HCT116 (cell line): ENCODE measurements around the gene PRAME. TPM values are rescaled to one million over a fixed set of nuclear protein-coding genes. Genes with fewer than 3 reads are reported as not detected.

Experiments
- ATAC-seq: fragments of 200-7000 bp; cut with Tn5 transposase; 2 replicates; pipeline ENCODE4 v1.9.1; 2020; ENCODE audit warnings: mild to moderate bottlenecking, moderate library complexity
- BruUV-seq: library from RNA; stranded (reverse); fragments of 400-500 nt; replicated peaks from 2 replicates; lab custom pipeline; 2021; lab: Mats Ljungman, UMichigan
- CTCF ChIA-PET: fragments of 300-600 bp; sonication (Branson Sonifier 250); formaldehyde crosslinking; loops from one replicate; lab custom pipeline; 2021; ENCODE audit warnings: antibody characterized with exemption; lab: Charles Lee
- POLR2A ChIA-PET: fragments of 300-600, 350-600 bp; sonication (Branson Sonifier 250); formaldehyde crosslinking; loops from one replicate; lab custom pipeline; 2021; ENCODE audit warnings: antibody characterized with exemption; lab: Charles Lee
- RAD21 ChIA-PET, 2 experiments: fragments of 300-600 bp; sonication (Branson Sonifier 250); formaldehyde crosslinking; loops; one replicate each; lab custom pipeline; 2023; ENCODE audit warnings: low total read pairs in 2 of 2; ENCODE audit not compliant: uncharacterized antibody in 2 of 2, unreplicated experiment in 2 of 2, low non-redundant PET in 1 of 2; lab: Charles Lee
- DNase-seq: peaks from one replicate; pipeline ENCODE4 v3.0.0-alpha.2; 2010; ENCODE audit warnings: low read depth, low spot score
- H2AFZ ChIP-seq: fragments of 200-600 bp; shearing (Covaris generic), sonication (generic); 2 replicates; pipeline ENCODE4 v1.6.1; 2017; ENCODE audit warnings: low read depth, mixed run types, mixed read lengths, antibody characterized with exemption, low read length; ENCODE audit not compliant: poor library complexity, severe bottlenecking
- H3K27ac ChIP-seq: 2 replicates; pipeline ENCODE4 v1.5.1; 2012; ENCODE audit warnings: low read depth, low read length
- H3K27me3 ChIP-seq: fragments of 200-600 bp; sonication (generic); 2 replicates; pipeline ENCODE4 v1.6.1; 2016; ENCODE audit warnings: mixed run types, low read length, mixed read lengths; ENCODE audit not compliant: insufficient read depth
- H3K36me3 ChIP-seq, 2 experiments: fragments of 200-500 bp in 1 of 2; fragments of 200-600 bp in 1 of 2; sonication (Bioruptor generic) in 1 of 2; sonication (generic) in 1 of 2; 2 replicates each; pipeline versions ENCODE4 v1.5.1 to v1.6.1; 2014 to 2016; ENCODE audit warnings: low read length in 2 of 2, inconsistent platforms in 1 of 2, mixed read lengths in 1 of 2, mixed run types in 1 of 2; ENCODE audit not compliant: insufficient read depth in 2 of 2, control insufficient read depth in 1 of 2
- H3K4me1 ChIP-seq, 2 experiments: fragments of 200-600 bp in 1 of 2; sonication (generic) in 1 of 2; 2 replicates each; pipeline versions ENCODE4 v1.5.1 to v1.6.1; 2012 to 2017; ENCODE audit warnings: low read length in 2 of 2, inconsistent platforms in 1 of 2, mild to moderate bottlenecking in 1 of 2, mixed read lengths in 1 of 2, mixed run types in 1 of 2, moderate library complexity in 1 of 2; ENCODE audit not compliant: insufficient read depth in 2 of 2, control insufficient read depth in 1 of 2
- H3K4me2 ChIP-seq: fragments of 200-600 bp; sonication (generic); 2 replicates; pipeline ENCODE4 v1.6.1; 2017; ENCODE audit warnings: mixed run types, low read length, mixed read lengths
- H3K4me3 ChIP-seq, 2 experiments: fragments of 200-600 bp in 1 of 2; sonication (generic) in 1 of 2; replicated peaks in 1 of 2; 2 replicates each; pipeline ENCODE4 v1.5.1; 2011 to 2016; ENCODE audit warnings: low read length in 2 of 2, control low read depth in 1 of 2, low read depth in 1 of 2, mild to moderate bottlenecking in 1 of 2, mixed read lengths in 1 of 2, mixed run types in 1 of 2
- H3K79me2 ChIP-seq: fragments of 200-600 bp; sonication (generic); 2 replicates; pipeline ENCODE4 v1.6.1; 2017; ENCODE audit warnings: mild to moderate bottlenecking, mixed run types, low read length, moderate library complexity, mixed read lengths; ENCODE audit not compliant: insufficient read depth
- H3K9ac ChIP-seq: fragments of 200-600 bp; sonication (generic); 2 replicates; pipeline ENCODE4 v1.6.1; 2016; ENCODE audit warnings: low read length, mixed read lengths
- H3K9me2 ChIP-seq: fragments of 200-600 bp; sonication (generic), shearing (Covaris generic); 2 replicates; pipeline ENCODE4 v1.6.1; 2017; ENCODE audit warnings: mixed run types, mild to moderate bottlenecking, moderate library complexity; ENCODE audit not compliant: insufficient read depth
- H3K9me3 ChIP-seq, 2 experiments: fragments of 200-500 bp in 1 of 2; fragments of 200-600 bp in 1 of 2; sonication (Bioruptor generic) in 1 of 2; sonication (generic) in 1 of 2; 2 replicates each; pipeline ENCODE4 v1.6.1; 2014 to 2017; ENCODE audit warnings: low read length in 2 of 2, mixed read lengths in 2 of 2, inconsistent platforms in 1 of 2, low read depth in 1 of 2, mild to moderate bottlenecking in 1 of 2, mixed run types in 1 of 2, moderate library complexity in 1 of 2; ENCODE audit not compliant: control insufficient read depth in 1 of 2, insufficient read depth in 1 of 2
- H4K20me1 ChIP-seq: fragments of 200-600 bp; sonication (generic), shearing (Covaris generic); 2 replicates; pipeline ENCODE4 v1.6.1; 2017; ENCODE audit warnings: mixed run types, mild to moderate bottlenecking, moderate library complexity; ENCODE audit not compliant: insufficient read depth
- CBX3 ChIP-seq: IDR thresholded peaks from 2 replicates; pipeline ENCODE4 v1.6.1; 2012; ENCODE audit warnings: low read depth
- JUND ChIP-seq: IDR thresholded peaks from 2 replicates; pipeline ENCODE4 v1.6.1; 2012
- POLR2AphosphoS5 ChIP-seq: IDR thresholded peaks from 2 replicates; pipeline ENCODE4 v1.6.1; 2011; ENCODE audit warnings: mild to moderate bottlenecking, low read depth, low read length, moderate library complexity
- RAD21 ChIP-seq: IDR thresholded peaks from 2 replicates; pipeline ENCODE4 v1.6.1; 2012; ENCODE audit warnings: low read depth, mild to moderate bottlenecking
- SRF ChIP-seq: IDR thresholded peaks from 2 replicates; pipeline ENCODE4 v1.6.1; 2012; ENCODE audit warnings: low read depth
- TCF7L2 ChIP-seq: IDR thresholded peaks from 2 replicates; pipeline ENCODE4 v1.7.0; 2011; ENCODE audit warnings: borderline replicate concordance, inconsistent platforms; ENCODE audit not compliant: insufficient read depth, insufficient read length; ENCODE audit errors: extremely low read depth
- ZNF274 ChIP-seq: fragments of 200-500 bp; sonication (Bioruptor generic); IDR thresholded peaks from 2 replicates; pipeline ENCODE4 v1.6.1; 2014; ENCODE audit warnings: mild to moderate bottlenecking, low read depth, low read length, inconsistent platforms
- intact Hi-C: fragments of 100-400 bp; cut with micrococcal nuclease; formaldehyde crosslinking; loops from 2 replicates; pipeline ENCODE4 v1.10.0; 2022
- total RNA-seq: library from RNA; stranded (reverse); gene quantifications from one replicate; pipeline ENCODE4 v1.2.1, GENCODE V29; 2021; ENCODE audit not compliant: unreplicated experiment

The PRAME gene
- total RNA-seq, 1 experiment from 2014 or later, result 28.4 TPM

DNA sequence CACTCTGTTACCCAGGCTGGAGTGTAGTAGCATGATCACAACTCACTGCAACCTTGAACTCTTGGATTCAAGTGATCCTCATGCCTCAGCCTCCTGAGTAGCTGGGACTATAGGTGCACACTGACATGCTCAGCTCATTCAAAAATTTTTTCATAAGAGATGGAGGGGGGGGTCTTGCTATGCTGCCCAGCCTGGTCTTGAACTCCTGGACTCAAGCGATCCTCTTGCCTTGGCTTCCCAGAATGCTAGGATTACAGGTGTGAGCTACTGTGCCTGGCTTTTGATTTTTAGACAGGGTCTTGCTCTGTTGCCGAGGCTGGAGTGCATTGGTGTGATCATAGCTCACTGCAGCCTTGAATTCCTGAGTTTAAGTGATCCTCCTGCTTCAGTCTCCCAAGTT lies 14.0 kb downstream of the PRAME start:
- Histone ChIP-seq H3K4me3 (no peak overlapping the region), H3K27ac (no peak overlapping the region), H3K4me2 (no peak overlapping the region), H3K36me3 (peaks cover 5 to 6% of the 10 kb centered on the region in 2 experiments; a peak in 1 of 4 replicates), H3K9ac (no peak overlapping the region), H3K27me3 (no peaks in the 10 kb centered on the region), H3K4me1 (no peaks in the 10 kb centered on the region), H3K79me2 (no peaks in the 10 kb centered on the region), H3K9me3 (no peaks in the 10 kb centered on the region), H3K9me2 (no peaks in the 10 kb centered on the region), H4K20me1 (no peaks in the 10 kb centered on the region), H2AFZ (no peak overlapping the region)
- no TSS peak for BruUV-seq
- DNase-seq (no peak), ATAC-seq (no peak)
- intact Hi-C loops, result no loop called here
- CTCF ChIA-PET, result interaction anchor here (1.0 kb wide), 1 partner anchor 15 kb away, joined by 4 read pairs; the partner anchor contains the start of gene PRAME
- RAD21 ChIA-PET, result no interaction called here
- POLR2A ChIA-PET, result no interaction called here
- TF ChIP-seq TCF7L2, result no peak
- no peak for TF ChIP-seq SRF
- TF ChIP-seq JUND, result no peak
- TF ChIP-seq POLR2AphosphoS5, result no peak
- TF ChIP-seq ZNF274, result no peak
- no peak for TF ChIP-seq CBX3
- no peak for TF ChIP-seq RAD21

DNA sequence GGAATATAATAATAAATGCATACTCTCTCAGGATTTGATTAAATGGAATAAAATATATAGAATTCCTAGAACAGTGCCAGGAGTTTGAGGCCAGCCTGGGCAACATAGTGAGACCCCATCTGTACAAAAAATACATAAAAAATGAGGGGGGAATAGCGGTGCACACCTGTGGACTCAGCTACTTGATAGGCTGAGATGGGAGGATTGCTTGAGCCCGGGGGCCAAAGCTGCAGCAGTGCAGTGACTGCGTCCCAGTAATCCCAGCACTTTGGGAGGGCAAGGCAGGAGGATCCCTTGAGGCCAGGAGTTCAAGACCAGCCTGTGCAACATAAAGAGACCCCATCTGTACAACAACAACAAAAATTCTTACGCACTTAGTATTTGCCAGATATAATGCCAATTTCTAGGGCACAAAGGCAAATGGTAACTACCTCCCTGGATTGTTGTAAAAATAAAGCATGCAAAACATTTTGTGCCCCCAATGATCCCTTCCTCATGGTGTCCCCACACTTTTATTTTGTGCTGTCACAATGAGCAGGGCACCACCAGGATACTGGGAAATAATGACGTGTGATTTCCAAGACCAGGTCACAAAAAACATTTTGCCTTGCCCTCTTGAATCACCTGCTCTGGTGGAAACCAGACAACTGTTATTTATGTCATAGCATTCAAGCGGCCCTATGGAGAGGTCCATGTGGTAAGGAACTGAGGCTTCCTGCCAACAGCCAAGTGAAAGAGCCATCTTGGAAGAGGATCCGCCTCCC lies 20.7 kb downstream of the PRAME start:
- no peaks in the 10 kb centered on the region for H3K9me3 ChIP-seq
- H4K20me1 ChIP-seq, result no peaks in the 10 kb centered on the region
- H2AFZ ChIP-seq, result no peak overlapping the region
- ATAC-seq, result no peak
- CTCF ChIA-PET, result interaction anchor here (1.4 kb wide), 1 partner anchor 38 kb away, joined by 3 read pairs; no protein-coding TSS in a partner anchor
- no peak overlapping the region for H3K4me3 ChIP-seq
- TF ChIP-seq RAD21, result no peak
- TF ChIP-seq TCF7L2, result no peak
- TF ChIP-seq, all 23 proteins: peak for 0
- no peaks in the 10 kb centered on the region for H3K79me2 ChIP-seq
- BruUV-seq, result no TSS peak
- H3K27me3 ChIP-seq, result no peaks in the 10 kb centered on the region
- H3K9me2 ChIP-seq, result no peaks in the 10 kb centered on the region
- DNase-seq, result no peak
- H3K27ac ChIP-seq, result no peak overlapping the region
- ChIA-PET RAD21 (no interaction called here), POLR2A (no interaction called here)
- no peak overlapping the region for H3K4me2 ChIP-seq
- no peaks in the 10 kb centered on the region for H3K4me1 ChIP-seq
- no peaks in the 10 kb centered on the region for H3K36me3 ChIP-seq
- no peak overlapping the region for H3K9ac ChIP-seq
- intact Hi-C loops, result no loop called here
